HG03439 (cell line): ENCODE results near the gene GABRB3.

Experiments
- ATAC-seq: cut with Tn5 transposase; IDR thresholded peaks from one replicate; pipeline ENCODE4 v1.9.1; 2021; ENCODE audit warnings: mild to moderate bottlenecking, moderate library complexity; ENCODE audit not compliant: unreplicated experiment

The GABRB3 gene

DNA sequence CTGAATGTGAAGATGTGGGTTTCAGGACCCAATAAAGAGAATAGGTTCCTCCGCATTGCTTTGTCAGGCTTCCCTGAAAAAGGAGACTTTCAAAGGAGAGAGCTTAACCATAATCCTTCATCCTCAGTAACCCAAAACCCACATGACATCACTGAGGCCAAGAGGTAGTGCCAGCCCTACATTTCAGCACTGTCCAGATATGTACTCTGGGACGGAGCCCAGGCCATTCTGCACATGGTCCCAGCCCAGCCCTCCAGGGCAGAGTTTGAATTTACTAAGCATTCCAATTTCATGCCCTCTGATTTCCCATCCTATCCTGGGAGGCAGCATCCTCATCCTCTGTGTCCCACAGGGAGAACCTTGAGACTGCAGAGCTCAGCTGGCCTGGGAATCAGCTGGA is 210.5 kb downstream of the GABRB3 start:
- no peak for ATAC-seq

DNA sequence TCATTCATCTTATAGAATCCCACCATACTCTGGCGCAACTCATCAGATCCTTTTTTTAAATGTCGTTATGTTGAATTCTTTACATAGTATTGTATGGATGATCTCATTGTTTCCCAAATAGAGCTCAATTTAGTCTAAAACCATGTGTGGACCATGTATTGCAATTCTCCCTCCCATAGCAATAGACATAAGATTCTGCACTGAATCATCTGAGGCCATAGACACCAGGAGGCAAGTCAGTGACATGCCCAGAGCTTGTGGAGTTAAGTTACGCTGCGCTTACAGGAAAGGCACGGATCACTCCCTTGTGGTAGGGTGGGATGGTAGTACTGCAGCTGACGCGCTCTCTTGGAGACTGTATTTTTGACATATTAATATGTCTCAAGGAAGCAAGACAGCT is 211.0 kb downstream of the GABRB3 start:
- ATAC-seq, result no peak

DNA sequence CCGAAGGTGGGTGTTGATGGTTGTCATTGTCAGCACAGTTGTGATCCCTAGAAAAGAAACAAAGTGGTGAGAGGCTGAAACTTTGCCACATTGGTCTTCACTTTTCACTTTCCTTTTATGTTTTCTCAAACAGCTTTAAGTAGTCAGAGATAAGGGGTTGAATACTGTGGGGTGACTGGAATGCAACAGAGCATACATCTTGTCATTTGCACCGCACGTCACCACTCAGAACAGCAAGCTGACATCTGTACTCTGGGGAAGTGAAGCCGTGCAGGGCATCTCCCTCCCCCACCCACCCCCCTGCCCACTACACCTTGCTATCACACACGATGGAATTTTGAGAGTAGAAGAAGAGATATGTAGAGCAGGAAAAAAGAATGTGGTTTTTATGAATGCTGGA is 211.7 kb downstream of the GABRB3 start:
- no peak for ATAC-seq

DNA sequence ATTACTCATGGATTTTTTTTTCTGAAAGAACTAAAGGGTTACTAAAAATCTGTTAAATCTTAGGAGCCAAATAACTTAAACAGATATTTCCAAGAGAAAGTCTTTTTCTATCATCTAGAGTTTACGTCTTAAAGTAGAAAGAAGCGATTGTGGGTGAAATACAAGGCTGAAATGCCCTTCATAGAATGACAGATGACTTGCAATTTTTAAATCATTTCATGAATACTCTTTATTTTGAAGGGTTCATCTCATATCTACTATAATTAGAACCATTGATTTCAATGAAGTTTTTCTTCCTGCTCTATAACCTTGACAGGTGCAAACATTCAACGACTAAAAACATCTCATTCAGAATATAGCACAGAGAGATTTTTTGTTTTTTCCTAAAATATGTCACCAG is 217.0 kb downstream of the GABRB3 start:
- ATAC-seq, result no peak

DNA sequence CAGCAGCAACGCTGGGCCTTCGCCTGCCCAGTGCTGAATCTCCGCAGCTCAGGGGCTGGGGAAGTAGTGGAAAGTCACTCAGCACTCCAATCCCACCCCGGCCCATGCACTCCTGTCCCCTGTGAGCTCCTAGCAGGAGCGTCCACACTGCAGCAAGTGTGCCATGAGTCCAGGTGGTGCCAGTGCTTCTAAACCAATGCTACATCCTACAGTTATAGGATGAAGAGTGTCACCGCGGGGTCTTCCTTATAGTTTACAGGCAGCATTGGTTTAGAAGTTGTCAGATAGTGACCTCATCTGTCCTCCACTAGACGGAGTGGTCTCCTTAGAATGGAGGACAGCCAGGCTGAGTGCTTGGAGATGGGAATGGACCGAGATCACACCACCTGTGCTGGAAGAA is 221.4 kb downstream of the GABRB3 start:
- ATAC-seq, result no peak

DNA sequence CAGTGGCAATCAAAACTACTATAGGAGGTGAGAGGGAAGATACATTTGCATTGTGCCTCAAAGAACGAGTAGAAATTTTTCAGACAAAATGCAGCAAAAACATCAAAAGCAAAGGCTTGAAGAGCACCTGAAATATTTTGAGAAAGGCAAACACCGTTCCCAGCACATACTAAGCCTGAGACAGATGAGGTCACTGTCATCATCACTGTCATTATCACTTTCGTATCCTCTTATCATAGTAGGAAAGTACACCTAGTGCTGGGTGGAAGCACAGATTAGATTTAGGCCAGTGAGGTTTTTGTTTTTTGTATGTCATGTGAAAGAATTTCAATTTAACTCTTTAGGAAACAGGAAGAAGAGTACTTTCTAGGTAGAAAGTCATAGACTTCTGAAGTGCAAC is 222.0 kb downstream of the GABRB3 start:
- no peak for ATAC-seq

DNA sequence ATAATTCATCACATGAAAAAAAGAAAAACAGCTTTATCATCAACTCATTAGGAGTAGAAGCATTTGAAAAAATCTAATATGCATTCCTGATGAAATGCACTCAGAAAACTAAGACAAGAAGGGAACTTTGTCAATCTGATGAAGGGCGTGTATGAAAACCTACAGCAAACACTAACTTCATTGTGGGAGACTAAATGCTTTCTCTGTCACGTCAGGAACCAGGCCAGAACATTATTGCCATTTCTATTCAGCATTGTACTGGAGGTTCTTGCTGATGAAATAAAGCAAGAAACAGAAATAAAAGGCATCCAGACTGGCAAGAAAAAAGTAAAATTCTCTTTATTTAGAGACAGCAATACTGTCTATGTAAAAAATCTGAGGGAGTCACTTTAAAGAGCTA is 235.2 kb downstream of the GABRB3 start:
- no peak for ATAC-seq

DNA sequence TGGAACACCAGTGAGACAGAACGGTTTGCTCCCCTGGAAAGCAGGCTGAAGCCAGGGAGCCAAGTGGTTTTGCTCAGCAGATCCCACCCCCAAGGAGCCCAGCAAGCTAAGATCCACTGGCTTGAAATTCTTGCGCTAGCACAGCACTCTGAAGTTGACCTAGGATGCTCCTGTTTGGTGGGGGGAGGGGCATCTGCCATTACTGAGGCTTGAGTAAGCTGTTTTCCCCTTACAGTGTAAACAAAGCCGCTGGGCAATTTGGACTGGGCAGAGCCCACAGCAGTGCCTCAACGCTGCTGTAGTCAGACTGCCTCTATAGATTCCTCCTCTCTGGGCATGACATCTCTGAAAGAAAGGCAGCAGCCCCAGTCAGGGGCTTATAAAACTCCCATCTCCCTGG is 241.4 kb downstream of the GABRB3 start:
- no peak for ATAC-seq

DNA sequence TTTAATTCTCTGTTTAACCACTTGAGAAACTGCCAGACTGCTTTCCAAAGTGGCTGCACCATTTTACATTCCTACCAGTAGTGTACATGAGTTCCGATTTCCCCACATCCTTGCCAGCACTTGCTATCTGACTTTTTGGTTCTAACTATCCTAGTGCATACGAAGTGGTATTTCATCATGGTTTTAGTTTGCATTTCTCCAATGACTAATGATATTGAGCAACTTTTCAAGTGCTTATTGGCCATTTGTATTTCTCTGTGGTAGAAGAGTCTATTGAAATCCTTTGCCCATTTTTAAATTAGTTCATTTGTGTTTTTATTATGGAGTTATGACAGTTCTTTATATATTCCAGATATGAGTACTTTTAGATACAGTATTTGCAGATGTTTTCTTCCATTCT is 247.8 kb downstream of the GABRB3 start:
- no peak for ATAC-seq

DNA sequence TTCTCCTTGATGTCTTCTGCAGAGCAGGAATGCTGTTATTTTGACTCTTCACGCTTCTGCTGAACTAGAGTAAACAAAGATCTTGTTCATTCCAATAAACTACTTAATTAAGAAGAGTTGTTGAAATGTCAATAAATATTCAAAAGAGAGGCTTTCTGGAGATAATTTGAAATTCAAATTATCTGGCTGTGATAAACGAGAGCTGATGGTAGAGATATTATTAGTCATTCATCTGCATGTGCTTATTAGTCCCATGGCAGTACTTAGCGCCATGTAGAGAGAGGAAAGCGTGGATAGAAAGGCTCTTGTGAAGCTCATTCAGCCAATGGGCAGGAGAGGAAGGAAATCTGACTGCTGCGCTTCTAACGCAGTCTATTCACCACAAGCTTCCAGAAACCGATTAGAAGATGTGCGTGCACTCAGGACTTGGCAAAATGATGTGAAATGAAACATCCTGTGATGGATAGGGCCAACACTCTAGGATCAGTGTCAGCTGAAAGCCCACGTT is 251.1 kb downstream of the GABRB3 start:
- ATAC-seq, result no peak

DNA sequence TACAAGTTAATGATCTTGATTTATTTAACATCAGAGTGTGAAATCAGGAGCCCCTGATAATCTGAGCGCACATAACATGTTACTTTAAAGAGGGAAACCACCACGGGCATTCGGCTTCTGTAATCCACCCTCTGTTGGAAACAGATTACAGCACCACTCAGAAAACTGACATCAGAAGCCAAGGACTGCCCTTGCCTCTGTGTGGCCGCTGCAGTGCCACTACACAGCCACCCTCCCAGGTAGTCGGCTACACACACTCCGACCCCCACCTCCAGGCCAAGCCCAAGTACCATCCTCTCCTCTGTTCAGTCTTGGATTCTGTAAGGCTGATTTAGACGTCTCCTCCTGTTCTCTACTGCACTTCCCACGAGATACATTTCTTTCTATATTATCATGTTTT is 251.7 kb downstream of the GABRB3 start:
- ATAC-seq, result no peak

DNA sequence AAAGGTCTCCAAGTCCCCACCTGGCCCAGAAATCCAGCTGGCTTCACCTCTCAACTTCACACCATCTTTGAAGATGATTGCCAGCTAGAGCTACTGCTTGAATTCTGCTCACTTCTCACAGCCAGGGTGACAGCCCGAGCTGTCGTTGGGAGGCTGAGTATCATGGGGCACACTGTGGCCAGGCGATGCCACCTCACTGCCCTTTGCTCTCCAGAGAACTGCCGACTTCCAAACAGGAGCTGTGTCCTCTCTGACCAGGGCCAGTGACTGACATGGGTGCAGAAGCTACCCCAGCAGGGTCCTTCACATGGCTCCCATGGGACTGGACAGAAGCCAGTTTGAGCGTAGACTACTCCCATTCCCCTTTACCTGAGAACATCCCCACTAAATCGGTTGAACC is 254.0 kb downstream of the GABRB3 start:
- ATAC-seq, result no peak

DNA sequence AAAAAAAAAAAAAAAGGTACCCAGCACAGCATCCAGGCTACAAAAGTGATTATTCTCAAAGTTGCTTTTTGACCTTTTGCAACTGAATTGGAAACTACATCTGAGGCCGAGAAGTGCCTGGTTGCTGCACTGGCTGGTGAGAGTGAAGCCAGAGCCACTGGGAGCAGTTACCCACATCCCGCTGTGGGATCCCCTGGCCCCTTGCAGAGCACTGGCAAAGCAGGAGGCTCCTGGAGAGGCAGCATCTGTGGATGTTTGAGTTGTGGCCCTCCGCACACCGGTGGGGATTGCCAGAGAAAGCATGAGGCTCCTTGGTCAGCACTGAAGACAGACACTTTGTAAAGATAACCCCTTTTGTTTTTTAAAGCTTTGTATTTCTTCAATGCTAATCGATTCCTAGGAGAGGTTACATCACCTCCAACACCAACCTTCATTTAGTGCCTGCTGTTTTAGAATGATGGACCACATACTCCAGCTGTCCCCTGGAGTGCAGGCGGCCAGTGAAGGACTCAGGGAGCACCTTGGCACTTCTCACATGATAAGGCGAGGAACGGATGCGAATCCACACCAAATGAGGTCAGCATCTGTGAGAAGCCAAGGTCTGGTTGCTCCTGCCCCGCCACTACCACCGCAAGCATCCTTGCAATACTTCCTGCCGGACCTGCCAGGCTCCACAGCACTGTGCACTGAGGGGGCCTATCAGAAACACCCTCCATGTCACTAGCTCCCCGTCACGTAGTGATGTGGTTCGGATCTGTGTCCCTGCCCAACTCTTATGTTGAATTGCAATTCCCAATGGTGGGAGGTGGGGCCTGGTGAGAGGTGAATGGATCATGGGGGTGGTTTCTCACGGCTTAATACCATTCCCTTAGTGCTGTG is 256.5 kb downstream of the GABRB3 start:
- ATAC-seq, result no peak

DNA sequence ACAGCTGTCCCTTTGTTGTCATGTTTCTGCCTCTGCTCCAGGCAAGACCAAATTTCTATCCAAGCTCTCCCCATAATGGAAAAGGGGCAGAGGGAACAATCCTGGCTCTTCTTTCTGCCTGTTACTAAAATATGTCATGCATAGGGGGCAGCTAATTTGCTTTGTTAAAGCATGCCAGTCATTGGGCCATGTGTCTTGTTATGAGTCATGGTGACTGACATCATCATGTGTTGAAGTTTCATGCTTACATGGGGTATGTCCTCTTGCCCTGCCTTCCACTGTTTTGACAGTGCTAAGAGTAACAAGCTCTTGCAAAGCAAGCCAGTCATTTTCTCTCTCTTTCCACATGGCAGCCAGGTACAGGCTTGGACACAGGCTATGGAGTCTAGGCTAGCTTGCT is 268.9 kb downstream of the GABRB3 start:
- ATAC-seq, result no peak
